CD4-positive, CD25-positive, alpha-beta regulatory T cell (primary cell): ENCODE measurements around the gene CEMIP. TPM values are rescaled to one million over a fixed set of nuclear protein-coding genes. Genes with fewer than 3 reads are reported as not detected.

Experiments
- ATAC-seq, 2 donors: fragments of 150-1000 bp; cut with Tn5 transposase; one replicate each; pipeline ENCODE4 v1.10.0; 2021; ENCODE audit warnings: low read depth in 2 of 2, moderate number of reproducible peaks in 2 of 2, moderate library complexity in 1 of 2
- DNase-seq, 3 donors: peaks; one replicate each; pipeline versions ENCODE4 v3.0.0 to v3.0.0-alpha.2; 2012 to 2022; ENCODE audit warnings: mixed read lengths in 1 of 3
- H3K27ac ChIP-seq: one replicate; pipeline ENCODE4 v1.7.0; 2013; ENCODE audit warnings: mild to moderate bottlenecking, low read length; ENCODE audit not compliant: insufficient read depth, poor library complexity, severe bottlenecking
- H3K27me3 ChIP-seq: one replicate; pipeline ENCODE4 v1.7.0; 2013; ENCODE audit warnings: low read length; ENCODE audit not compliant: control insufficient read depth, insufficient read depth
- H3K36me3 ChIP-seq: one replicate; pipeline ENCODE4 v1.7.0; 2013; ENCODE audit warnings: mild to moderate bottlenecking, low read length, moderate library complexity; ENCODE audit not compliant: control insufficient read depth, insufficient read depth
- H3K4me1 ChIP-seq: 2 replicates; pipeline ENCODE4 v1.7.0; 2013; ENCODE audit warnings: mild to moderate bottlenecking, low read length; ENCODE audit not compliant: insufficient read depth, control insufficient read depth, poor library complexity, severe bottlenecking
- H3K4me3 ChIP-seq: one replicate; pipeline ENCODE4 v1.7.0; 2013; ENCODE audit warnings: low read depth, mild to moderate bottlenecking, low read length, moderate library complexity
- H3K9me3 ChIP-seq, 2 experiments: 1 replicate in 1 of 2; 2 replicates in 1 of 2; pipeline ENCODE4 v1.7.0; 2013; ENCODE audit warnings: low read length in 2 of 2, mild to moderate bottlenecking in 1 of 2, moderate library complexity in 1 of 2; ENCODE audit not compliant: control insufficient read depth in 2 of 2
- H3K27ac Mint-ChIP-seq, 3 donors: one replicate each; pipeline ENCODE4 v1.8.0; 2020 to 2022; ENCODE audit warnings: mild to moderate bottlenecking in 3 of 3, mixed read lengths in 3 of 3, moderate library complexity in 2 of 3
- H3K27me3 Mint-ChIP-seq: one replicate; pipeline ENCODE4 v1.8.0; 2022; ENCODE audit warnings: mild to moderate bottlenecking, mixed read lengths
- H3K36me3 Mint-ChIP-seq: one replicate; pipeline ENCODE4 v1.8.0; 2020; ENCODE audit warnings: mixed read lengths
- H3K4me1 Mint-ChIP-seq, 4 donors: one replicate each; pipeline ENCODE4 v1.8.0; 2020 to 2022; ENCODE audit warnings: mixed read lengths in 4 of 4, mild to moderate bottlenecking in 1 of 4
- H3K4me3 Mint-ChIP-seq, 4 donors: one replicate each; pipeline ENCODE4 v1.8.0; 2020 to 2022; ENCODE audit warnings: mild to moderate bottlenecking in 4 of 4, mixed read lengths in 4 of 4, moderate library complexity in 3 of 4
- H3K9me3 Mint-ChIP-seq, 7 donors: one replicate each; pipeline ENCODE4 v1.8.0; 2020 to 2022; ENCODE audit warnings: mixed read lengths in 7 of 7, mild to moderate bottlenecking in 3 of 7, moderate library complexity in 2 of 7
- polyA plus RNA-seq, 4 donors: library from polyadenylated mRNA; unstranded; fragments of 300-500 nt; fragmentation: Illumina TruSeq; gene quantifications; one replicate each; pipeline ENCODE4 v1.2.3, GENCODE V29; 2021
- total RNA-seq: library from RNA; stranded (reverse); gene quantifications from one replicate; pipeline ENCODE4 v1.2.3, GENCODE V29; 2022

Gene CEMIP
- total and polyA plus RNA-seq, 5 donors from 2014 or later: 0.10 to 0.44 TPM; not detected in 3

DNA sequence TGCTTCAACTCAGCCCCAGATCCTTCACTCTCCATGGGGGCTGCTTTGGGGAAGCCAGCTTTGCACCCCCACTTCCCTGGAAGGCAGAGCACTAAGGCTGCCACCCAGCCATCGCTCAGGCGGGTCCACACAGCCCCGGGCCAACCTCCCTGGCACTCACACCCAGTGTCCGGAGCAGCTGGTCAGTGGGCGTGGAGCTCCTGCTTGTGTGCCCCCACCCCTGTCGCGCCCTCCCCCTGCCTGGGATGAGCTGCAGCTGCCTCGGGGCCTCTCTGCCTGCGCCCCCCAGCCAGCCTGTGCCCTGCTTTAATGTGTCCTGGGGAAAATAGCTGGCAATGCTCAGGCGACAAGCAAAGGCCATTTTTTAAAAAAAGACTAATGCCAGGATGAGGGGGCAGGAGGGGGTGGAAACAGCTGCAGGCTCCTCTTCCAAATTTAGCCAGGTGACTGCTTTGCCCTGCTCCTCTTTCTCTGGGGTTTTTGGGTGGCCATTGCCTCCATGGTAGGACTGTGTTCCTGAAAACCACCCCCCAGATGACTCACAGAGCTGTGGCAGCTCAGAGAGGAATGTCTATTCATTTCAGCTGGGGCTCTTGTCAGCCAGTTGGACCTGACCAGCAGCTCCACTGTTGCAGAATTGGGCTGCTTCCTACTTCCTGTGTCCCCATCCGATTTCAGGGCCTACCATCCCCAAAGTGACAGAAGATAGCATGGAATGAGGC is 65.0 kb downstream of the CEMIP start:
- Histone ChIP-seq H3K9me3 (no peaks in the 10 kb centered on the region), H3K27ac (no peak overlapping the region), H3K36me3 (no peaks in the 10 kb centered on the region), H3K4me1 (no peaks in the 10 kb centered on the region), H3K4me3 (no peak overlapping the region), H3K27me3 (no peaks in the 10 kb centered on the region)
- peaks cover 0 to 3% (median 0%) of the 10 kb centered on the region in 7 donors for H3K9me3 Mint-ChIP-seq
- ATAC-seq (no peak), DNase-seq (no peak)
- peaks cover 0 to 6% (median 0%) of the 10 kb centered on the region in 4 donors for H3K4me1 Mint-ChIP-seq
- no peak overlapping the region for H3K27ac Mint-ChIP-seq
- H3K27me3 Mint-ChIP-seq: peaks cover 21% of the 10 kb centered on the region
- H3K36me3 Mint-ChIP-seq: no peaks in the 10 kb centered on the region
- H3K4me3 Mint-ChIP-seq: no peak overlapping the region

DNA sequence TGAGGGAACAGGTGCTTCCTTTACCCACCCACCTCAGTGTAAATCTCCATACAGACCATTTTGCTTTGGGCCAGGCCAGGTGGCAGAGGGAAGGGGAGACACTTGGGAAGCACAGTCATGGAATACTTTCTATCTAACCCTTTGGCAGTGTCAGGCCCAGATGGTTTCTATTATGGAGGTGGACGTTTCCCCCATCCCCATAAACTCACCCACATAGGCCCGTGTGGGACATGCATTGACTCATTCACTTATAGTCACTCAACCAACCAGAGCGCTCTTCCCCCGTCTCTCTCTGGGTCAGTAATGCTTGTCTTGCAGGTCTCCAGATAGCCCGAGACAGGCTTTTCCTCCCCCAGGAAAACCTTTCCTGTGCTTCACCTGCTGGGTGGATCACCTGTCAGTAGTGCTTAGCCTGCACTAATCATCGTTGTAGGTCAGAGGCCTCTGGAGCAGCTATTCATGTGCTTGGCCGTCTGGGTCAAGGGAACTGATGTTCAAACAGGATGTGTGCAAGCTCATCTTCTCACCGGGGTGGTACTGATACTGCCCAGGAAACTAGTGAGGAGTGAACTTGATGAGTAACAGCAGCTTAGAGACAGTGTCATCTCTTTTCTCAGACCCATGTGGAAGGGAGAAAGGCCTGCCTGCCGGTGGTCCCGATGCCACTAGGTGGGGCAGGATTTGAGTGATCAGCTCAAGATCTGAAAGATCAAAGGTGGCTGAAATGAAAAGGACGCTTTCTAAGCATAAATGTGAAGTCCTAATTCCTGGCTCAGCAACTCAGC is 67.1 kb downstream of the CEMIP start:
- no peaks in the 10 kb centered on the region for H3K27me3 ChIP-seq
- no peak for DNase-seq
- no peaks in the 10 kb centered on the region for H3K36me3 ChIP-seq
- Mint-ChIP-seq H3K36me3 (no peaks in the 10 kb centered on the region), H3K4me3 (no peak overlapping the region), H3K9me3 (peaks cover 0 to 3% (median 0%) of the 10 kb centered on the region in 7 donors), H3K27me3 (peaks cover 19% of the 10 kb centered on the region), H3K27ac (no peak overlapping the region), H3K4me1 (peaks cover 0 to 6% (median 0%) of the 10 kb centered on the region in 4 donors)
- no peak for ATAC-seq
- H3K4me1 ChIP-seq: no peaks in the 10 kb centered on the region
- H3K9me3 ChIP-seq: no peaks in the 10 kb centered on the region
- no peak overlapping the region for H3K4me3 ChIP-seq
- H3K27ac ChIP-seq: no peak overlapping the region

GRCh38 chr15:80849308-80849707 is 70.1 kb downstream of the CEMIP start:
- Mint-ChIP-seq H3K9me3 (peaks cover 0 to 3% (median 0%) of the 10 kb centered on the region in 7 donors), H3K27ac (peak overlapping the region in 1 of 3 donors; percentile 29), H3K4me1 (peaks cover 0 to 6% (median 0%) of the 10 kb centered on the region in 4 donors), H3K4me3 (no peak overlapping the region), H3K27me3 (peaks cover 20% of the 10 kb centered on the region), H3K36me3 (no peaks in the 10 kb centered on the region)
- no peaks in the 10 kb centered on the region for H3K27me3 ChIP-seq
- ATAC-seq (no peak), DNase-seq (no peak)
- H3K4me1 ChIP-seq: no peaks in the 10 kb centered on the region
- no peak overlapping the region for H3K4me3 ChIP-seq
- no peak overlapping the region for H3K27ac ChIP-seq
- no peaks in the 10 kb centered on the region for H3K36me3 ChIP-seq
- H3K9me3 ChIP-seq: no peaks in the 10 kb centered on the region

DNA sequence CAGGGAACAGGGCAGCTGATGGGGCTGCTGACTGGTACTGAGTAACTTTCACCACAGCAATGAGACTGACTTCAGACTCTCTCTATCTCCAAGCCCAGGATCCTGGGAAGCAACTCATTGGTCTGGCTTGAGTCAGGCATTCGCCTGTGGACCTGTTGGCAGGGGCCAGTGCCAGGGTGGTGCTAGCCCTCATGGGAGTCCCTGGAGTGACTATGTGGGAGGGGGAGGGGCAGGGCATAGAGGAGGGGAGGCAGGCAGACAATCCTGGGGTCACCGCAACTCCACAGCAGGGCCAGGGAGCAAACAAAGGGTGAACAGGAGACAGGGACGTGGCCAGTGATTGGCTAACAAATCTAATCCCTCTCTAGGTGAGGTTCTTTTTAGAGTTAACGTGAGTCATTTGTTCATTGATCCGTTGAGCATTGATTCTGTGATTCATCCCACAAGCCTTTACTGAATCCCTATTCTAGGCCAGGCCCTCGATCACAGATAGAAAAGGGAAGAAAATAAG is 71.8 kb downstream of the CEMIP start:
- Mint-ChIP-seq H3K36me3 (no peaks in the 10 kb centered on the region), H3K27me3 (peaks cover 20% of the 10 kb centered on the region), H3K4me1 (peaks cover 0 to 6% (median 0%) of the 10 kb centered on the region in 4 donors), H3K9me3 (peaks cover 0 to 2% (median 0%) of the 10 kb centered on the region in 7 donors), H3K4me3 (no peak overlapping the region), H3K27ac (no peak overlapping the region)
- no peak overlapping the region for H3K4me3 ChIP-seq
- no peak overlapping the region for H3K27ac ChIP-seq
- H3K27me3 ChIP-seq: no peaks in the 10 kb centered on the region
- no peaks in the 10 kb centered on the region for H3K4me1 ChIP-seq
- no peaks in the 10 kb centered on the region for H3K9me3 ChIP-seq
- H3K36me3 ChIP-seq: no peaks in the 10 kb centered on the region
- ATAC-seq (no peak), DNase-seq (no peak)

- no peak overlapping the region for H3K4me3 Mint-ChIP-seq
- DNase-seq (no peak), ATAC-seq (no peak)
- H3K27me3 Mint-ChIP-seq: peaks cover 17% of the 10 kb centered on the region
- H3K9me3 Mint-ChIP-seq: peaks cover 0 to 2% (median 0%) of the 10 kb centered on the region in 7 donors
- H3K36me3 ChIP-seq: no peaks in the 10 kb centered on the region
- H3K4me1 ChIP-seq: no peaks in the 10 kb centered on the region
- H3K27ac Mint-ChIP-seq: no peak overlapping the region
- H3K36me3 Mint-ChIP-seq: no peaks in the 10 kb centered on the region
- H3K27ac ChIP-seq: no peak overlapping the region
- no peaks in the 10 kb centered on the region for H3K9me3 ChIP-seq
- H3K4me1 Mint-ChIP-seq: peaks cover 0 to 3% (median 1%) of the 10 kb centered on the region in 4 donors
- no peak overlapping the region for H3K4me3 ChIP-seq
- H3K27me3 ChIP-seq: no peaks in the 10 kb centered on the region
Measured at GRCh38 chr15:80852676-80853075, 73.5 kb downstream of the CEMIP start.

DNA sequence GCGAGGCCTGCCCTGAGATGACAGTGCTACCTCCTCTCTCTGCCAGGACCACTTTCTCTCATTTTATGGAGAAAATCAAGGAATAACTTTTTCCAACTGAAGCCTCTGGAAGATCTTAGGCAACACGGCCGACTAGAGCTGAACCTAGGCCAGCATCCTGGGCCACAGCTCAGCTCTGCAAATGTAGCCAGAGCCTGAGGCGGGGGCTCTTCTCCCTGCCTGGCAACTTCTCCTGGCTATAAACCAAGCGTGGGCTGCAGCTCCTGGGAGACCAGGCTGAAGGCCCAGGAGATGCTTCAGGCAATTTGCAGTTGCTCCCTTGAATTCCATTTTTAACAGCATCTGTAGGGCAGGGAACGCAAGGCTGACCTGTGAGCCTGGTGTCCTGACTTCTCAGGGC is 74.9 kb downstream of the CEMIP start:
- no peak overlapping the region for H3K4me3 Mint-ChIP-seq
- peaks cover 14% of the 10 kb centered on the region for H3K27me3 Mint-ChIP-seq

GRCh38 chr15:80855206-80855605 is 76.0 kb downstream of the CEMIP start:
- ATAC-seq: no peak
- H3K4me3 Mint-ChIP-seq: no peak overlapping the region

More for the DNA sequence above, 74.9 kb downstream of the CEMIP start:
- Histone ChIP-seq H3K27ac (no peak overlapping the region), H3K27me3 (no peaks in the 10 kb centered on the region), H3K4me3 (no peak overlapping the region), H3K9me3 (no peaks in the 10 kb centered on the region), H3K4me1 (no peaks in the 10 kb centered on the region), H3K36me3 (no peaks in the 10 kb centered on the region)
- DNase-seq: no peak
- Mint-ChIP-seq H3K4me1 (peaks cover 0 to 3% (median 1%) of the 10 kb centered on the region in 4 donors), H3K36me3 (no peaks in the 10 kb centered on the region), H3K27ac (no peak overlapping the region), H3K9me3 (peaks cover 0 to 2% (median 0%) of the 10 kb centered on the region in 7 donors)
- ATAC-seq: no peak

More at GRCh38 chr15:80855206-80855605, 76.0 kb downstream of the CEMIP start:
- Histone ChIP-seq H3K4me3 (no peak overlapping the region), H3K9me3 (no peaks in the 10 kb centered on the region), H3K4me1 (no peaks in the 10 kb centered on the region), H3K36me3 (no peaks in the 10 kb centered on the region), H3K27ac (no peak overlapping the region), H3K27me3 (no peaks in the 10 kb centered on the region)
- Mint-ChIP-seq H3K36me3 (no peaks in the 10 kb centered on the region), H3K4me1 (peaks cover 0 to 3% (median 1%) of the 10 kb centered on the region in 4 donors), H3K9me3 (peaks cover 0 to 2% (median 0%) of the 10 kb centered on the region in 7 donors), H3K27ac (no peak overlapping the region), H3K27me3 (peaks cover 10% of the 10 kb centered on the region)
- DNase-seq: no peak
